Left lung (tissue), 10 donors: ENCODE measurements around the gene APOO. TPM values are rescaled to one million over a fixed set of nuclear protein-coding genes. Genes with fewer than 3 reads are reported as not detected.
"Not testable (repeated sequence)": the region's sequence is repeated elsewhere in the genome, so short reads cannot be mapped to it uniquely, and the experiment has no call there.

ENCODE experiments used
- ATAC-seq: fragments of 200-7000 bp; cut with Tn5 transposase; one replicate; pipeline ENCODE4 v1.9.1; 2020; ENCODE audit warnings: moderate library complexity
- DNase-seq, 4 donors: peaks; one replicate each; pipeline ENCODE4 v3.0.0-alpha.2; 2013 to 2020
- H3K27ac ChIP-seq, 2 donors: fragments of 200-600 bp; sonication (generic) in 1 of 2; one replicate each; pipeline versions ENCODE4 v1.5.0 to v1.8.0; 2020 to 2021
- H3K27me3 ChIP-seq, 2 donors: fragments of 200-600 bp; sonication (generic) in 1 of 2; one replicate each; pipeline versions ENCODE4 v1.5.0 to v1.8.0; 2020 to 2021
- H3K36me3 ChIP-seq, 2 donors: fragments of 200-600 bp; sonication (generic) in 1 of 2; one replicate each; pipeline versions ENCODE4 v1.5.0 to v1.8.0; 2020 to 2021
- H3K4me1 ChIP-seq, 2 donors: fragments of 200-600 bp; one replicate each; pipeline ENCODE4 v1.8.0; 2021
- H3K4me3 ChIP-seq, 2 donors: fragments of 200-600 bp; sonication (generic) in 1 of 2; one replicate each; pipeline versions ENCODE4 v1.5.0 to v1.8.0; 2020 to 2021; ENCODE audit warnings: mild to moderate bottlenecking in 1 of 2
- H3K9me3 ChIP-seq, 2 donors: fragments of 200-600 bp; sonication (generic) in 1 of 2; one replicate each; pipeline versions ENCODE4 v1.5.0 to v1.8.0; 2020 to 2021
- intact Hi-C, 2 donors: fragments of 100-400 bp; cut with DNase I; formaldehyde crosslinking; loops; one replicate each; pipeline versions ENCODE4 v1.11.2 to v1.14.2; 2022
- polyA plus RNA-seq, 6 donors: library from polyadenylated mRNA; unstranded; fragments of 120-200 nt; gene quantifications; one replicate each; pipeline ENCODE4 v1.2.1, GENCODE V29; 2013; ENCODE audit not compliant: insufficient read length in 6 of 6
- total RNA-seq, 2 donors: library from RNA; stranded (reverse); fragmentation: NEBNext Ultra II Directional; extraction: Animal tissue kit (Norgen Biotek cat#: 25700); gene quantifications; one replicate each; pipeline ENCODE4 v1.2.1, GENCODE V29; 2021
- TF ChIP-seq, protein P1 (sequence below), 2 donors: fragments of 200-600 bp; sonication (generic) in 1 of 2; IDR thresholded peaks; one replicate each; pipeline versions ENCODE4 v1.5.0 to v1.8.0; 2021; ENCODE audit warnings: antibody characterized with exemption in 2 of 2
- donor health status: DM: no; HTN: yes; CAD: no.
- donor health status: DM: no; HTN: no; CAD: no.

Gene APOO
- total and polyA plus RNA-seq, 8 donors = 15.9 to 24.3 (median 19.6) TPM

GRCh38 chrX:23864742-23865326 is 42.9 kb downstream of the APOO start:
- no peaks in the 10 kb centered on the region for H3K36me3 ChIP-seq
- DNase-seq (no peak), ATAC-seq (no peak)
- no peak overlapping the region for H3K4me3 ChIP-seq
- no peaks in the 10 kb centered on the region for H3K4me1 ChIP-seq
- H3K27me3 ChIP-seq = no peaks in the 10 kb centered on the region
- intact Hi-C loops = no loop called here
- TF ChIP-seq, protein P1, sequence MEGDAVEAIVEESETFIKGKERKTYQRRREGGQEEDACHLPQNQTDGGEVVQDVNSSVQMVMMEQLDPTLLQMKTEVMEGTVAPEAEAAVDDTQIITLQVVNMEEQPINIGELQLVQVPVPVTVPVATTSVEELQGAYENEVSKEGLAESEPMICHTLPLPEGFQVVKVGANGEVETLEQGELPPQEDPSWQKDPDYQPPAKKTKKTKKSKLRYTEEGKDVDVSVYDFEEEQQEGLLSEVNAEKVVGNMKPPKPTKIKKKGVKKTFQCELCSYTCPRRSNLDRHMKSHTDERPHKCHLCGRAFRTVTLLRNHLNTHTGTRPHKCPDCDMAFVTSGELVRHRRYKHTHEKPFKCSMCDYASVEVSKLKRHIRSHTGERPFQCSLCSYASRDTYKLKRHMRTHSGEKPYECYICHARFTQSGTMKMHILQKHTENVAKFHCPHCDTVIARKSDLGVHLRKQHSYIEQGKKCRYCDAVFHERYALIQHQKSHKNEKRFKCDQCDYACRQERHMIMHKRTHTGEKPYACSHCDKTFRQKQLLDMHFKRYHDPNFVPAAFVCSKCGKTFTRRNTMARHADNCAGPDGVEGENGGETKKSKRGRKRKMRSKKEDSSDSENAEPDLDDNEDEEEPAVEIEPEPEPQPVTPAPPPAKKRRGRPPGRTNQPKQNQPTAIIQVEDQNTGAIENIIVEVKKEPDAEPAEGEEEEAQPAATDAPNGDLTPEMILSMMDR (IDR thresholded peaks at IDR 0.05) = no peak
- no peak overlapping the region for H3K27ac ChIP-seq
- no peaks in the 10 kb centered on the region for H3K9me3 ChIP-seq

DNA sequence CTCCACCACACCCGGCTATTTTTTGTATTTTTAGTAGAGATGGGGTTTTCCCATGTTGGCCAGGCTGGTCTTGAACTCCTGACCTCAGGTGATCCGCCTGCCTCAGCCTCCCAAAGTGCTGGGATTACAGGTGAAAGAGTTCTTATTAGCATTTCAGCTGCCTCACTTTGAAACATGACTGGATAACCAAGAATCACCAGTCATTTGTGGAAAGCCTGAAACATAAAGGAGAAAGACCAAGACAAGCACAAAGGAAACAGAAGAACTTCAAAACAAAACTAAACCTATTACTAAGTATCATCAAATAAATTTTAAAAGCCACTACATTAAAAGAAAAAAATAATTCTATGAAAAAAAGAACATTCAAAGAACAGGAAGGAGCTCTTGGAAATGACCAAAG is 45.8 kb downstream of the APOO start:
- DNase-seq, H3K4me1 ChIP-seq, H3K36me3 ChIP-seq, ATAC-seq, intact Hi-C loops, H3K27ac ChIP-seq, H3K4me3 ChIP-seq, H3K27me3 ChIP-seq, H3K9me3 ChIP-seq: not testable (repeated sequence)

- no peak for ATAC-seq
- intact Hi-C loops = no loop called here
- DNase-seq = no peak
- Histone ChIP-seq H3K4me3 (no peak overlapping the region), H3K4me1 (no peaks in the 10 kb centered on the region), H3K27ac (no peak overlapping the region), H3K36me3 (no peaks in the 10 kb centered on the region), H3K27me3 (no peaks in the 10 kb centered on the region), H3K9me3 (no peaks in the 10 kb centered on the region)
- TF ChIP-seq, protein P1 (IDR thresholded peaks at IDR 0.05) = no peak
Observed at GRCh38 chrX:23861215-23861896, 46.4 kb downstream of the APOO start.

DNA sequence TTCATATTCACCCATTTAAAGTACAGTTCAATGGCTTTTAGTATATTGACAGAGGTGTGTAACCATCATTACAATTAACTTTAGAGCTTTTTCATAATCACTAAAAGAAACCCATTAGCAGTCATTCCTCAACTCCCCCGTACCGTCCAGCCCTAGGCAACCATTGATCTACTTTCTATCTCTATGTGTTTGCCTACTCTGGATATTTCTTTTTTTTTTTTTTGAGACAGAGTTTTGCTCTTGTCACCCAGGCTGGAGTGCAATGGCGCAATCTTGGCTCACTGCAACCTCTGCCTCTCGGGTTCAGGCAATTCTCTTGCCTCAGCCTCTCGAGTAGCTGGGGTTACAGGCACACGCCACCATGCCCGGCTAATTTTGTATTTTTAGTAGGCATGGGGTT is 48.5 kb downstream of the APOO start:
- H3K9me3 ChIP-seq, DNase-seq, intact Hi-C loops, H3K4me3 ChIP-seq, H3K27ac ChIP-seq, ATAC-seq, H3K4me1 ChIP-seq, H3K27me3 ChIP-seq, H3K36me3 ChIP-seq: not testable (repeated sequence)

DNA sequence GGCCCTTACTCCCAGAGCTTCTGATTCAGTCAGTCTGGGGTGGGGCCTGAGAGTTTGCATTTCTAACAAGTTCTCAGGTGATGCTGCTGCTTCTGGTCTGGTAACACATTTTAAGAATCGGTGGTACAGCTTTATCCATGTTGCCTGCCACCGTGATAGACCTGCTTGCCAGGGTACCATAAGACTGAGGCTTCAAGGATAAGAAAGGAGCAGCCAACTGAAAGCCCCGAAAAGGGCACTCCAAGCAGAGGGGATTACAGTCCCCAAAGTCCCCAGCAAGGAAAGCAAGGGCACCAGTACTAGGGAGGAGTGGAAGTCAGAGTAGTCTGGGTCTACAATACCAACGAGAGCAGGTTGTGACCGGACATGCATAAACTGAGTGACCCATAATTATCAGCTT is 49.8 kb downstream of the APOO start:
- no peak overlapping the region for H3K4me3 ChIP-seq
- no peaks in the 10 kb centered on the region for H3K4me1 ChIP-seq
- H3K27me3 ChIP-seq = no peaks in the 10 kb centered on the region
- DNase-seq (no peak), ATAC-seq (no peak)
- H3K27ac ChIP-seq = no peak overlapping the region
- intact Hi-C loops = no loop called here
- H3K36me3 ChIP-seq = no peaks in the 10 kb centered on the region
- TF ChIP-seq, protein P1 (IDR thresholded peaks at IDR 0.05) = no peak
- H3K9me3 ChIP-seq = no peaks in the 10 kb centered on the region

DNA sequence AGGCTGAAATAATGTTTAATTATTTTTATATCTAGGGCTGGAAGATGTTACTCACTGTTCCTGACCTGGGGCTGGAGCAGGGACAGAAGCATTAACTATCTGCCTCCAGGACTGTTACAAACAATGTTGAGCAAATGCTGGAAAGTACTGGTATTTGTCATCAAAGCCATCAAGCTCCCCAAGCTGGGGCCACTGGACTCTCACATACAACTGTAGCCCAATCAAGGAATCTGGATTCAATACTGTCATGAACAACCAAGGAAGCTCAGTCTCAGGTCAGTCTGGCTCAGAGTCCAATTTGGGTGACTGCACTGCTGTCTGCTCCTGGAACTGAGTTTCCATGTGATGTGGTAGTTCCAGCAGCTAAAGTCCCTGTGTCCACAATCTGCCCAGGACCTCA is 50.4 kb downstream of the APOO start:
- intact Hi-C loops = no loop called here
- Histone ChIP-seq H3K9me3 (no peaks in the 10 kb centered on the region), H3K4me3 (no peak overlapping the region), H3K27ac (no peak overlapping the region), H3K36me3 (no peaks in the 10 kb centered on the region), H3K27me3 (no peaks in the 10 kb centered on the region), H3K4me1 (no peaks in the 10 kb centered on the region)
- DNase-seq (no peak), ATAC-seq (no peak)
- TF ChIP-seq, protein P1 (IDR thresholded peaks at IDR 0.05) = no peak
